Pancreas (tissue), 10 donors: ENCODE results near the gene ENO1. TPM values are rescaled to one million over a fixed set of nuclear protein-coding genes. Genes with fewer than 3 reads are reported as not detected.
"Not testable (repeated sequence)": the region's sequence is repeated elsewhere in the genome, so short reads cannot be mapped to it uniquely, and the experiment has no call there.

ENCODE experiments used
- ATAC-seq, 4 donors: fragments of 200-7000 bp; cut with Tn5 transposase; one replicate each; pipeline versions ENCODE4 v1.8.0 to v1.9.1; 2020; ENCODE audit warnings: mild to moderate bottlenecking in 4 of 4, moderate library complexity in 4 of 4
- DNase-seq, 6 donors: peaks; one replicate each; pipeline ENCODE4 v3.0.0-alpha.2; 2020
- FAIRE-seq: peaks from 2 replicates; lab custom pipeline; 2012; peaks lifted over from hg19 to GRCh38; lab: Jason Lieb, UNC
- H3K27ac ChIP-seq, 4 donors: fragments of 200-600 bp; sonication (generic); 1 replicate in 3 of 4; 2 replicates in 1 of 4; pipeline versions ENCODE4 v1.5.0 to v1.8.0; 2020
- H3K27me3 ChIP-seq, 4 donors: fragments of 200-600 bp; one replicate each; pipeline ENCODE4 v1.8.0; 2021
- H3K36me3 ChIP-seq, 3 donors: fragments of 200-600 bp; sonication (generic) in 1 of 3; one replicate each; pipeline versions ENCODE4 v1.5.0 to v1.8.0; 2020 to 2021
- H3K4me1 ChIP-seq, 3 donors: fragments of 200-600 bp; one replicate each; pipeline ENCODE4 v1.8.0; 2021
- H3K4me3 ChIP-seq, 4 donors: fragments of 200-600 bp; sonication (generic) in 2 of 4; one replicate each; pipeline versions ENCODE4 v1.5.0 to v1.8.0; 2020 to 2021
- H3K9me3 ChIP-seq, 4 donors: fragments of 200-600 bp; one replicate each; pipeline ENCODE4 v1.8.0; 2021
- CTCF ChIP-seq, 4 donors: fragments of 200-600 bp; sonication (generic) in 3 of 4; IDR thresholded peaks; one replicate each; pipeline versions ENCODE4 v1.5.0 to v1.8.0; 2021; ENCODE audit warnings: antibody characterized with exemption in 4 of 4
- WGBS, 2 donors: extraction: QIAGEN DNeasy Blood & Tissue Kit; methylation state at CpG; one replicate each; pipeline ENCODE4 v1.1.7; 2013; 5-methylcytosine and 5-hydroxymethylcytosine counted together
- intact Hi-C, 3 donors: fragments of 100-400 bp; cut with DNase I; formaldehyde crosslinking; loops; one replicate each; pipeline versions ENCODE4 v1.11.1 to v1.14.2; 2022
- polyA plus RNA-seq, 2 donors: library from polyadenylated mRNA; stranded (reverse); fragments of 200-250 nt; gene quantifications; one replicate each; pipeline ENCODE4 v1.2.3, GENCODE V29; 2013
- total RNA-seq, 6 donors: library from RNA; stranded (reverse); fragmentation: NEBNext Ultra II Directional in 4 of 6; extraction: Animal tissue kit (Norgen Biotek cat#: 25700) in 4 of 6; gene quantifications; one replicate each; pipeline versions ENCODE4 v1.2.1 to v1.2.4, GENCODE V29; 2021 to 2023
- donor health status: healthy with polysubstance abuse.
- donor health status: DM: no; HTN: no; CAD: no; lungs with moderate emphysema.
- donor health status: DM: no; HTN: no; CAD: no.
- donor health status: control.
- donor health status: control.
- donor health status: Bipolar disorder and iron deficiency.
- donor health status: DM: yes; HTN: yes; CAD: no.
- donor health status: DM: no; HTN: no; CAD: no.
- donor health status: DM: no; HTN: no; CAD: no.
- donor health status: DM: yes; HTN: yes; CAD: no.

ENO1 gene
- 100 to 1,000 TPM in 4 of 6 donors, 10 to 100 TPM in 2; 69.9 to 299 (median 166) TPM for total RNA-seq
- polyA plus RNA-seq, result 100 to 1,000 TPM in 1 of 2 donors, 10 to 100 TPM in 1; 99.2 to 180 TPM

GRCh38 chr1:8878448-8878697 lies at the start of gene ENO1:
Gene ENO1, minus strand, starts transcription at chr1:8878686. Its CDS starts 3,778 bp downstream, at chr1:8874908.
- WGBS, 2 donors, result 0 to 1% methylated on average over 18 to 24 of the region's 24 CpGs
- ATAC-seq (peak; percentile 0 to 4 (median 2)), DNase-seq (no peak), FAIRE-seq (no peak)
- intact Hi-C loops, result no loop called here
- Histone ChIP-seq H3K27me3 (no peaks in the 10 kb centered on the region), H3K9me3 (no peaks in the 10 kb centered on the region), H3K4me1 (peaks cover 12 to 53% (median 28%) of the 10 kb centered on the region in 3 donors), H3K4me3 (peak within 1 kb of the TSS; percentile 83 to 96 (median 89)), H3K27ac (peak within 1 kb of the TSS; percentile 95 to 99 (median 99)), H3K36me3 (peaks cover 0 to 6% (median 0%) of the 10 kb centered on the region in 3 donors)
- no peak for TF ChIP-seq CTCF (IDR thresholded peaks at IDR 0.05)

- DNase-seq (no peak), FAIRE-seq (no peak), ATAC-seq (no peak)
- H3K27ac ChIP-seq, result no peak overlapping the region
- H3K27me3 ChIP-seq, result no peaks in the 10 kb centered on the region
- no peaks in the 10 kb centered on the region for H3K9me3 ChIP-seq
- H3K4me1 ChIP-seq, result no peaks in the 10 kb centered on the region
- H3K4me3 ChIP-seq, result no peak overlapping the region
- no peak for TF ChIP-seq CTCF (IDR thresholded peaks at IDR 0.05)
- 88 to 94% methylated on average over 12 of the region's 12 CpGs for WGBS, 2 donors
- intact Hi-C loops, result no loop called here
- H3K36me3 ChIP-seq, result no peaks in the 10 kb centered on the region
Observed at GRCh38 chr1:8926707-8927694, 48.5 kb upstream of the ENO1 start.

GRCh38 chr1:8925960-8926359 lies 47.5 kb upstream of the ENO1 start:
- no peaks in the 10 kb centered on the region for H3K9me3 ChIP-seq
- FAIRE-seq, result no peak
- intact Hi-C loops, result no loop called here

GRCh38 chr1:8925406-8925805 lies 46.9 kb upstream of the ENO1 start:
- Histone ChIP-seq H3K27ac (no peak overlapping the region), H3K27me3 (no peaks in the 10 kb centered on the region), H3K4me3 (no peak overlapping the region), H3K9me3 (no peaks in the 10 kb centered on the region), H3K4me1 (no peaks in the 10 kb centered on the region), H3K36me3 (no peaks in the 10 kb centered on the region)
- FAIRE-seq, result no peak
- no peak for TF ChIP-seq CTCF (IDR thresholded peaks at IDR 0.05)
- 35 to 46% methylated on average over 2 of the region's 2 CpGs for WGBS, 2 donors
- no peak for DNase-seq
- no peak for ATAC-seq
- intact Hi-C loops, result no loop called here

More at GRCh38 chr1:8925960-8926359, 47.5 kb upstream of the ENO1 start:
- H3K4me1 ChIP-seq, result no peaks in the 10 kb centered on the region
- WGBS, 2 donors, result 72 to 81% methylated on average over 9 of the region's 9 CpGs
- H3K27me3 ChIP-seq, result no peaks in the 10 kb centered on the region
- ATAC-seq, result no peak
- H3K27ac ChIP-seq, result no peak overlapping the region
- H3K4me3 ChIP-seq, result no peak overlapping the region
- no peaks in the 10 kb centered on the region for H3K36me3 ChIP-seq
- no peak for DNase-seq
- no peak for TF ChIP-seq CTCF (IDR thresholded peaks at IDR 0.05)

DNA sequence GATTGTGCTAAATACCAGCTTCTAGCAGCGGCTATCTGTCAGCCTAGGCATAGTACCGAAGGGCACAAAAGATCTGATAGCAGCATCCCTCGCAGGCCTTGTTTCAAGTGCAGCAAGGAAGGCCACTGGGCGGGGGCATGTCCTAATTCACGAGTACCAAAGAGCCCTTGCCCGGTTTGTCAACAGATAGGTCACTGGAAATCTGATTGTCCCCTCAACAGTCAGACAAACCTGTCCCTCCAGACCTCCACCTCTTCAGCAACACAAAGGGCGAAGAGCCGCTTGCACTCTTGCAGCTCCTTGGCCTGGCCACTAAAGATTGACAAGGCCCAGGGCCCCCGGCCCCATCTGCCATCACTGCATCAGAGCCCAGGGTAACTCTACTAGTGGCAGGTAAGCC lies 44.5 kb upstream of the ENO1 start:
- H3K27ac ChIP-seq, result no peak overlapping the region
- no peaks in the 10 kb centered on the region for H3K9me3 ChIP-seq
- WGBS, 2 donors, result 85 to 89% methylated on average over 9 of the region's 9 CpGs
- DNase-seq (no peak), FAIRE-seq (no peak), ATAC-seq (no peak)
- H3K4me1 ChIP-seq, result no peaks in the 10 kb centered on the region
- H3K27me3 ChIP-seq, result no peaks in the 10 kb centered on the region
- no peak overlapping the region for H3K4me3 ChIP-seq
- no peak for TF ChIP-seq CTCF (IDR thresholded peaks at IDR 0.05)
- intact Hi-C loops, result loop anchor here in 1 of 3 donors (5.0 kb wide), 1 partner anchor 64 kb away; no protein-coding TSS in a partner anchor
- H3K36me3 ChIP-seq, result no peaks in the 10 kb centered on the region

DNA sequence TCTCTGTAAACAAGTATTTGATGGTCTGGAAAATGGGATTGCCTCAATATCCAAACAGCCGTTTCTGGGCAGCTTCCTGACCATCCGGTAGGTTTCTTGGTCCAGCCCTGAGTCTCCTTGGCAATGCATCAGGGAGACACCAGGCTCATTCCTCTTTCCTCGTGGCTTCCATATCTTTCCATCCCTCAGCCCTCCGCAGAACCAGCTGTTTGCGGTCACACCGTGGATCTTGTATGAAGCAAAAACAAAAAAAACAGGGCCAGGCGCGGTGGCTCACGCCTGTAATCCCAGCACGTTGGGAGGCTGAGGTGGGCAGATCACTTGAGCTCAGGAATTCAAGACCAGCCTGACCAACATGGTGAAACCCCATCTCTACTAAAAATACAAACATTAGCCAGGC lies 39.0 kb upstream of the ENO1 start:
- WGBS, 2 donors, result 46 to 56% methylated on average over 10 of the region's 10 CpGs
- not testable (repeated sequence) for H3K9me3 ChIP-seq, H3K36me3 ChIP-seq, H3K4me3 ChIP-seq, H3K27ac ChIP-seq, H3K4me1 ChIP-seq, H3K27me3 ChIP-seq, DNase-seq, ATAC-seq, FAIRE-seq
- intact Hi-C loops, result loop anchor here in 1 of 3 donors (10.0 kb wide), 1 partner anchor 187 kb away; no protein-coding TSS in a partner anchor
